Skeletal muscle satellite cell (primary cell): ENCODE measurements around the gene STOML1.
A peak's percentile ranks its signal among the peaks of the same experiment; 100 is the strongest.

Source experiments
- H3K27me3 ChIP-seq: 2 replicates; pipeline ENCODE4 v1.7.0; 2013; ENCODE audit warnings: low read length; ENCODE audit not compliant: control insufficient read depth, insufficient read depth
- H3K36me3 ChIP-seq: 2 replicates; pipeline ENCODE4 v1.7.0; 2013; ENCODE audit warnings: mild to moderate bottlenecking, control low read depth, low read length; ENCODE audit not compliant: insufficient read depth
- H3K4me1 ChIP-seq: 2 replicates; pipeline ENCODE4 v1.7.0; 2013; ENCODE audit warnings: low read length; ENCODE audit not compliant: control insufficient read depth, insufficient read depth
- H3K4me2 ChIP-seq: 2 replicates; pipeline ENCODE4 v1.7.0; 2013; ENCODE audit warnings: mild to moderate bottlenecking, low read length
- H3K4me3 ChIP-seq: 2 replicates; pipeline ENCODE4 v1.7.0; 2013; ENCODE audit warnings: low read length
- H3K9ac ChIP-seq: 2 replicates; pipeline ENCODE4 v1.7.0; 2013; ENCODE audit warnings: mild to moderate bottlenecking, low read depth, low read length, moderate library complexity
- H3K9me3 ChIP-seq: replicated peaks from 2 replicates; pipeline ENCODE4 v1.7.0; 2013; ENCODE audit warnings: mild to moderate bottlenecking, control low read depth, low read length

Gene STOML1

DNA sequence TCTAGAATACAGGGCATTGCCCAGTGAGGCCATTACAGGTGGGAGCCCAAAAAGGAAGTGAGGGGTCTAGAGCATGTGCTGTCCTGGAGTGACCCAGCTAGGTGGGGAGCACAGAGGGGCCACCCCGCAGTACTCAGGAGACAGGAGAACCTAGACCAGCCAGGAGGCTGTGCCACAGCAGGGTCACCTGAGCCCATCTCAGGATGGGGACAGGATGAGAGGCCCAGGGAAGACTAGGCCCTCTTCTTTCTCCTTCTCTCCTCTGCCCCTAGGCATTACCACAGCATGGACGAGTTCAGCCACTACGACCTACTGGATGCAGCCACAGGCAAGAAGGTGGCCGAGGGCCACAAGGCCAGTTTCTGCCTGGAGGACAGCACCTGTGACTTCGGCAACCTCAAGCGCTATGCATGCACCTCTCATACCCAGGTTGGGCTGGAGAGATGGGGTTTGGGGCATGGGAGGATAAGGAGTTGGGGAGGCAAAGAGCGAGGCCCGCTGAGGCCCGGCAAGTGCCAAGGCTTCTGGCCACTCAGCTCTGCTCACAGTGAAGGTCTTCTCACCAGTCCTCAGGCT is 45.2 kb downstream of the STOML1 start:
- Histone ChIP-seq H3K4me3 (no peak overlapping the region), H3K9ac (no peak overlapping the region), H3K9me3 (no peaks in the 10 kb centered on the region), H3K36me3 (peaks cover 82% of the 10 kb centered on the region), H3K27me3 (no peaks in the 10 kb centered on the region), H3K4me1 (peaks cover 34% of the 10 kb centered on the region), H3K4me2 (no peak overlapping the region)

DNA sequence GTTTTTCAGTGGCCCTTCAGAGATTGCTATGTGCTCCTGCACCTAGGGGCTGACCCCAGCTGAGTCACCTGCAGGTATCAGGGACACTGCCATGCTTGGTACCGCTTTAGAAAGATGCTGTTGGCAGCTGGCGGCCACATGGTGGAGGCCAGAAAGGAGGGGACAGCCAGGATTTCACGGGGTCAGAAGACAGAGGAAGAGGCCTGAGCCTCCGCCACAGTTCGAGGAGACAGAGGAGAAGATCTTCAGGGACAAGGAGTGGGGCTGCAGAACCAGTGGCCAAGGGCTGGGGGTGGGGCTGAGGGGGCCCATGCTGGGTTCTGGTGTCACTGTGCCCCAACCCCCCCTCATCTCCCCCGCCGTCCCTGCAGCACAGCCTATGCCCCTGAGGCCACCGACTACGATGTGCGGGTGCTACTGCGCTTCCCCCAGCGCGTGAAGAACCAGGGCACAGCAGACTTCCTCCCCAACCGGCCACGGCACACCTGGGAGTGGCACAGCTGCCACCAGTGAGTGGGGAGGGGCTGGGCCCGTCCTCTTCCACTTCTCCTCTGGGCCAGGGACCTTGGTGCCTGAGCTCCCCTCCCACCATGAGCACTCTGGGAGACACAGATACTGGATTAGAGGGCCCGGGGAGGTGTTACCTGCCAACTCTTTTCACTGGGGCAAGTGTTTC is 45.9 kb downstream of the STOML1 start:
- H3K36me3 ChIP-seq: peaks cover 78% of the 10 kb centered on the region
- no peak overlapping the region for H3K4me2 ChIP-seq
- no peaks in the 10 kb centered on the region for H3K9me3 ChIP-seq
- peaks cover 34% of the 10 kb centered on the region for H3K4me1 ChIP-seq
- no peaks in the 10 kb centered on the region for H3K27me3 ChIP-seq
- H3K9ac ChIP-seq: no peak overlapping the region
- no peak overlapping the region for H3K4me3 ChIP-seq

DNA sequence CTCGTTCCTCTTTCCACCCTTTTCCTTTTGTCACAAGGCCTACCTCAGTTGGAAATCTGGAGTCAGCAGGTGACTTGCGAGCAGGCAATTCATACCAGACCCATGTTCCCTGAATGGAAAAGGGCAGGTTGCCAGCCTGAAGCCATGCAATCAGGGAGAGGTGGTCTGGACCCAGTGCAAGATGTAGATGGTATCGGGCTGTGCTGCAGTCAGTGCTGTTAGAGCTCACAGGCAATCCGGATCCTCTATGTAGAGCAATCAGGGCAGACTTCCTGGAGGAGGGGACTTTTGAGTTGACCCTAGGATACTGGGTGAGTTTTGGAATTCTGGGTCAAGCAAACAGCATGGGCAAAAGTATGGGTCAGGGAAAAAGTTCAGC is 47.0 kb downstream of the STOML1 start:
- peaks cover 71% of the 10 kb centered on the region for H3K36me3 ChIP-seq
- no peaks in the 10 kb centered on the region for H3K9me3 ChIP-seq
- no peak overlapping the region for H3K4me2 ChIP-seq
- no peaks in the 10 kb centered on the region for H3K27me3 ChIP-seq
- no peak overlapping the region for H3K9ac ChIP-seq
- peaks cover 35% of the 10 kb centered on the region for H3K4me1 ChIP-seq
- H3K4me3 ChIP-seq: no peak overlapping the region

DNA sequence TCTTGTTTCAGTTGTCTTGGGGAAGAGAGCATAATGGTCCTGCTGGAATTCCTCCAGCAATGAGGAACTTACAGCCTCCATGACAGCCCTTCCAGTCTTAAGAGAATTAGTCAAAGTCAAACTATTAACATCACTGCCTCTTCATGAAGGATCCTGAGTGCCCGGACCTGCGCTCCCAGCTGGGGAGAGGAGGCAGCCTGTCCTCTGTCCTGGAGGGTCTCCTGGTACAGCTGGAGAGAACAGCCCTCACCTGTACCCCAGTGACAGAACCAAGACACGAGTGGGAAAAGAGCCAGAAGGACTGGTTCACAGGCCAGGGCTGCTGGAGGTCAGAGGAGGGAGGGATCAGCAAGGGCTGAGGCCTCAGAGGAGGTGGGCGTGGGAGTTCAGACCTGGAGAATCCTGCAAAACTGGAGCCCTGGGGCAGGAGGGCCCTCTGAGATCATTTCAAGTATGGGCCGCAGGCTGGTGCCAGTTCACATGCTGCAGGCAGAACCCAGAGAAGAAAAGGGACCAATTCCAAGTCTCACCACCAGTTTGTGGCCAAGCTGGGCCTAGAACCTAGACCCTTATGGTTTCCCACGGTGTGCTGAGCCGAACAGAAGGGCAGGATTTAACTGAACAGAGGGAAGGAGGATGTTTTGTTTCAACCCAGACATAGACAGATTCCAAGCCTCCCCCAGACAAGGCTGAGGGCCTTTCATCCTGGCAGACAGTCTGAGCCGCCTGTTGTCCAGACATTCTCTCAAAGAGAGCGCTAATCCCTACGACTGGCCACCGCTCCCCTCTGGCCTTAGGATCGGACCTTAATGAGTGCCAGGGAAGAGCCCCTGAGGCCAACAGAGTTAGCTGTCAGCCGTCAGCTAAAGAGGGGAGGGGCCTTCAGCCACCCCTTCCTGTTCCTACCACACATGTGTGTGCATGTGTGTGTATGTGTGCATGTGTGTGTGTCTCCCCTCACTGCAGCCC is 47.6 kb downstream of the STOML1 start:
- Histone ChIP-seq H3K27me3 (no peaks in the 10 kb centered on the region), H3K9ac (no peak overlapping the region), H3K4me1 (peaks cover 42% of the 10 kb centered on the region), H3K4me2 (no peak overlapping the region), H3K36me3 (peaks cover 65% of the 10 kb centered on the region), H3K9me3 (no peaks in the 10 kb centered on the region), H3K4me3 (no peak overlapping the region)

DNA sequence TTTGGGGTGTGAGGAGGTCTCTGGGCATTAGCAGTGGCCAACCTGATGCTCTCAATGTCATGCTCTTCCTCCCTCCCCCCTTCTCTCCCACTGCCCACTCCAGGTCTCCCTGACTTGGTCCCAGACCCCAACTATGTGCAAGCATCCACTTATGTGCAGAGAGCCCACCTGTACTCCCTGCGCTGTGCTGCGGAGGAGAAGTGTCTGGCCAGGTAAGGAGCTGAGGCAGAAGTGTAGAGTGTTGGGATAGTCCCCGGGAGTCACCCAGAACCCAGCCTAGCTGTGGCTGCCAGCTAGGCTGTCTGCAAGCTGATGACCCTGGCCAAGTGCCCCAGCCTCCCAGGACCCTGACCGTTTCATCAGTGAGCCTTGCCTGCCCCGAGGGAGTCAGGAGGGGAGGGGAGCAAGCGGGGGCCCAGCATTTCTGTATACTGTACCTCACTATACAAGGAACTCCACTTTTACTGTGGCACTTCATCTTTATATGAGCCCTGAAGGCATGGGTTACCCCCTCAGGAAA is 49.3 kb downstream of the STOML1 start:
- Histone ChIP-seq H3K9me3 (no peaks in the 10 kb centered on the region), H3K36me3 (peaks cover 48% of the 10 kb centered on the region), H3K4me1 (peaks cover 50% of the 10 kb centered on the region), H3K9ac (no peak overlapping the region), H3K27me3 (no peaks in the 10 kb centered on the region), H3K4me2 (no peak overlapping the region), H3K4me3 (no peak overlapping the region)

DNA sequence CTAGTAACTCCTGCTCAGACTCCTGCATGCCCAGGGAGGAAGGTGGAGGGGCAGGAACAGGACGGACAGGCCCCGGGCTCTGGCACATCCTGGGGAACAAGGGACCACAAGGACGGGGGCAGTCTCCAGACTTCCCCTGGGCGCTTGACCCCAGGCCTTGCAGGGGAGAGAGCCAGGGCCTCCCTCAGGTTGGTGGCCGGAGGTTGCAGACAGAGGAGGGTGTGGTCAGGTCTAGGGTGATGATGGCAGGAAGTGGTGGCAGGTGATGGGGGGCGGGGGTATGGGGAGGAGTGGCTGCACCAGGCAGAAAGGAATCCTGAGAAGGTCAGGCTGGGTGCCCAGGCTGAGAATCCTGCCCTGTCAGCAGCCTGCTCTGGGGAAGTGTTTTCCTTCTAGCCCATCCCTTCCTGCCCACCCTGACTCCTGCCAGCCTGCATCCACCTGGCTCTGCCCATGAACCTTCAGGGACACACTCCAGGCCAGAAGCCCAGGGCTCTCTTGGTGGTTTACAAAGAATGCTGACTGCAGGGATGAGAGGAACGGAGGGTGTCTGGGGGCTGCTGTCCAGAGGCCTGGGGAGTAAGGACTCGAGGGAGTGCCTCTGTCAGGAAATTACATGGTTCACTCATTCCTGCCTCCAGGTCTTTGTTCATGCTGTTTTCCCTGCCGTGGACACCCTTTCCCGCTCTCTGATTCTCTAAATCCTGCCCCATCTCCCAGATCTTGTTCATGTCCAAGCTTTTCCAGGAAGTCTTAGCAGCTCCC is 50.0 kb downstream of the STOML1 start:
- Histone ChIP-seq H3K27me3 (no peaks in the 10 kb centered on the region), H3K4me2 (peak overlapping the region; percentile 72), H3K4me1 (peaks cover 50% of the 10 kb centered on the region), H3K4me3 (no peak overlapping the region), H3K9ac (peak overlapping the region; percentile 77), H3K9me3 (no peaks in the 10 kb centered on the region), H3K36me3 (peaks cover 45% of the 10 kb centered on the region)

DNA sequence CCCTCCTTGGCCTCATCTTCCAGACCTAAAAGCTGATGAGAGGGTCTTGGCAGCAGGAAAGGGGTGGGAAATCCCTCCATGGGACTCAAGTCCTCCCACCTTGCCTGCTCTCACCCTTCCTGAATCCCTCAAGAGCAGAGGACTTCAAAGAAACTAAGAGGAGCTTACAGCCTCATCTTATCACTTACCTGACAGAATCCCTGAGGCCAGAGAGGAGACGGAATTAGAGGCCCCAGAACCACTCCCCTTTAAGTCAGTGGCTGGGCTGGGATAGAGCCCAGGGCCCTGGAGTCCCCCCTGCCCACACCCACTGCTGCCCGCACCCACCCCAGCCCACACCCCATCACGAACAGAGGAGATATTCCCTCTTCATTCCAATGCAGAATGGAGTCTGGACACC is 50.6 kb downstream of the STOML1 start:
- peak overlapping the region; percentile 77 for H3K9ac ChIP-seq
- no peaks in the 10 kb centered on the region for H3K9me3 ChIP-seq
- H3K27me3 ChIP-seq: no peaks in the 10 kb centered on the region
- H3K36me3 ChIP-seq: peaks cover 39% of the 10 kb centered on the region
- peak overlapping the region; percentile 72 for H3K4me2 ChIP-seq
- no peak overlapping the region for H3K4me3 ChIP-seq
- peaks cover 50% of the 10 kb centered on the region for H3K4me1 ChIP-seq

DNA sequence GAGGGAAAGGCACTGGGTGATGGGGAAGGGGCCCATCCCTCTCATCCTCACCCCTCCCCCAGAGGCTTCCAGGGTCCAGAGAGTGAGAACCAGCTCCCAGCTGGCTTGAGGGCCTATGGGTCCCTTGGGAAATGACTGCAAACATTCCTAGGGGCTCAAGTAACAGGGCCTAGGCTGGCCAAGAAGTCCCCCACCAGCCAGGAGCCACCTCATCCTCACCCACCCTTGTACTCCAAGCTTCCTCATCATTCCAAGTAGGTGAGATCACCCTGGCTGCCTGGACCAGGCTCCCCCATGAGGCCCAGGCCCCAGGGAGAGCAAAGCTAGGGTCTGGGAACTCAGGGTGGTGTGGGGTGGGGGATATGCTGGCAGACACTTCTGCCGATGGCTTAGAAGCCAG is 51.1 kb downstream of the STOML1 start:
- H3K4me3 ChIP-seq: peak overlapping the region; percentile 42
- no peaks in the 10 kb centered on the region for H3K9me3 ChIP-seq
- peak overlapping the region; percentile 72 for H3K4me2 ChIP-seq
- peaks cover 50% of the 10 kb centered on the region for H3K4me1 ChIP-seq
- peak overlapping the region; percentile 77 for H3K9ac ChIP-seq
- H3K36me3 ChIP-seq: peaks cover 37% of the 10 kb centered on the region
- no peaks in the 10 kb centered on the region for H3K27me3 ChIP-seq

DNA sequence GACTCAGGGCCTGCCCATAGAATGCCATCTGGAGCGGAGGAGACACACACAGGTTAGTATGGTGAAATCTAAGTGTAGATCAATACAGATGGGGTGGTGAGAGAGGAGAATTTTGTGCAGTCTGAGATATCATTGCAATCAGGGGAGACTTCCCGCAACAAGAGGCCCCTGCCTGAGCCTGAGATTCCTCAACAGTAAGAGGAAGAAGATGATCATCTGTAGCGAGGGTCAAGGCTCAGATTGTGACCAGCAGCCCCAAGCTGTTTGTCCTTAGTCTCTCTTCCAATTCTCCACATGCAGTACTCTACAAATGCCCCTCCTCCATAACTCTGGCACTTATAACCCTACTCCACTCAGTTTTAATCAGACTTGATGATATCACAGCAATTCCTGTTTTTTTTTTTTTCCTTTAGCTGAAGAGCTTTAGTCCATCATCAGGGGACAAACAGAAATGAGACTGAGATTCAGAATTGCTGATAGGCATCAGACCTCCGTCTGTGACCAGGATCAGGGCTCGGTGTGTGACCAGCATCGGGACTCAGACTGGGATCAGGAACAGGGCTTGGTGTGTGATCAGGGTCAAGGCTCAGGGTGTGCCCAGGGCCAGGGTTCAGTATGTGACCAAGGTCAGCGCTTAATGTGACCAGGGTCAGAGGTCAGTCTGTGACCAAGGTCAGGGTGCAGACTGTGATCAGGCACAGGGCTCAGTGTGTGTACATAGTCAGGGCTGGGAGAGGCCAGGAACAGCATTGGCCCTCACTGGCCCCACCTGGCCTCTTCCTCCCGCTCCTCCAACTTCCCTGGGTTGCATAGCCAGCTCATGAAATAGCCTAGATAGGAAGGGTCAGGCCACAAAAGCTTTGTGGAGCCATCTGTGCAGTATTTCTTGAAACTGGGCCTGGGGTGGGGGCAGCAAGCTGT is 51.8 kb downstream of the STOML1 start:
- H3K27me3 ChIP-seq: no peaks in the 10 kb centered on the region
- H3K4me2 ChIP-seq: peak overlapping the region; percentile 72
- peaks cover 39% of the 10 kb centered on the region for H3K36me3 ChIP-seq
- no peaks in the 10 kb centered on the region for H3K9me3 ChIP-seq
- H3K9ac ChIP-seq: peak overlapping the region; percentile 73
- H3K4me1 ChIP-seq: peaks cover 55% of the 10 kb centered on the region
- peak overlapping the region; percentile 42 for H3K4me3 ChIP-seq

DNA sequence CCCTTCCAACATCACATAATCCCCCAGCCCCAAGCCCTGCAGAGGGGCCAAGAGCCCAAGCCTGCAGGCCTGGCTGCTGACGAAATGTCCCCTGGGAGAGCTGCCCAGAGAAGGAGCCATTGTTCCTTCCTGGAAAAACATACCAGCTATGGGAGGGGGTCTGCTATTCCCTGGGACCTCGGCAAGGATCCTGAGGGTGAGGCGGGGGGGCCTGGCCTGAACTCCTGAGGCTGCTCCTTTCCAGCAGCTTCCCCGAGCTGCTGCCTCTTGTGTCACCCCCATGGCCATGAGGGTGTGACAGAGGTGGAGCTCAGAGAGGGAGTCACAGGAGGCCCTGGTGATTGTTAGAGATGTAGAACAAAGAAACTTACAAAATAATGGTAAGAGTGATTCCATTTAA is 53.0 kb downstream of the STOML1 start:
- Histone ChIP-seq H3K4me3 (no peak overlapping the region), H3K4me1 (peaks cover 59% of the 10 kb centered on the region), H3K9me3 (no peaks in the 10 kb centered on the region), H3K4me2 (no peak overlapping the region), H3K27me3 (no peaks in the 10 kb centered on the region), H3K36me3 (peaks cover 30% of the 10 kb centered on the region), H3K9ac (peak overlapping the region; percentile 4)
